Measurements from ENCODE around the gene ARID4B. TPM values are rescaled to one million over a fixed set of nuclear protein-coding genes. Genes with fewer than 3 reads are reported as not detected.

ARID4B gene
- total RNA-seq, 1 experiment from 2014 or later, result 34.0 TPM

DNA sequence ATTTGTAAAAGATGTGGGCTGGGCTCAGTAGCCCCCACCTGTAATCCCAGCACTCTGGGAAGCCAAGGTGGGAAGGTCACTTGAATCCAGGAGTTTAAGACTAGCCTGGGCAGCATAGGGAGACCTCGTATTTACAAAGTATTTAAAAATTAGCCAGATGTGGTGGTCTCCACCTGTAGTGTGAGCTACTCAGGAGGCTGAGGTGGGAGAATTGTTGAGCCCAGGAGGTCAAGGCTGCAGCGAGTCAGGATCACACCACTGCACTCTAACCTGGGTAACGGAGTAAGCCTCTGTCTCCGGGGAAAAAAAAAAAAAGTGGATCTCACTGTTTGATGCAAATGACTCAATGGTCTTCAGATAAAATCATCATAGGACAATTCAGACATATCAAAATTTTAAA lies 89.4 kb downstream of the ARID4B start:
- no peaks in the 10 kb centered on the region for H3K27me3 Mint-ChIP-seq (ENCODE audit: low read depth)
- H3K4ac ChIP-seq (ENCODE audit: low read depth, low read length), result no peak overlapping the region
- no peaks in the 10 kb centered on the region for H4K20me1 ChIP-seq (ENCODE audit: control insufficient read depth, insufficient read depth, insufficient read length)
- H4K5ac ChIP-seq (ENCODE audit: insufficient read length, low read depth, low read length), result no peak overlapping the region
- H3K4me1 ChIP-seq (ENCODE audit: insufficient read depth, low read length), result no peaks in the 10 kb centered on the region
- H3K79me2 ChIP-seq (ENCODE audit: insufficient read depth, low read length), result no peaks in the 10 kb centered on the region
- H4K91ac ChIP-seq (ENCODE audit: insufficient read length, low read depth, low read length), result no peak overlapping the region
- H3K4me3 Mint-ChIP-seq, result no peak overlapping the region
- no peaks in the 10 kb centered on the region for H3K9me3 Mint-ChIP-seq
- H2AFZ ChIP-seq (ENCODE audit: low read length), result no peak overlapping the region
- no peaks in the 10 kb centered on the region for H3K27me3 ChIP-seq (ENCODE audit: insufficient read depth, low read length)
- TF ChIP-seq, protein P1, sequence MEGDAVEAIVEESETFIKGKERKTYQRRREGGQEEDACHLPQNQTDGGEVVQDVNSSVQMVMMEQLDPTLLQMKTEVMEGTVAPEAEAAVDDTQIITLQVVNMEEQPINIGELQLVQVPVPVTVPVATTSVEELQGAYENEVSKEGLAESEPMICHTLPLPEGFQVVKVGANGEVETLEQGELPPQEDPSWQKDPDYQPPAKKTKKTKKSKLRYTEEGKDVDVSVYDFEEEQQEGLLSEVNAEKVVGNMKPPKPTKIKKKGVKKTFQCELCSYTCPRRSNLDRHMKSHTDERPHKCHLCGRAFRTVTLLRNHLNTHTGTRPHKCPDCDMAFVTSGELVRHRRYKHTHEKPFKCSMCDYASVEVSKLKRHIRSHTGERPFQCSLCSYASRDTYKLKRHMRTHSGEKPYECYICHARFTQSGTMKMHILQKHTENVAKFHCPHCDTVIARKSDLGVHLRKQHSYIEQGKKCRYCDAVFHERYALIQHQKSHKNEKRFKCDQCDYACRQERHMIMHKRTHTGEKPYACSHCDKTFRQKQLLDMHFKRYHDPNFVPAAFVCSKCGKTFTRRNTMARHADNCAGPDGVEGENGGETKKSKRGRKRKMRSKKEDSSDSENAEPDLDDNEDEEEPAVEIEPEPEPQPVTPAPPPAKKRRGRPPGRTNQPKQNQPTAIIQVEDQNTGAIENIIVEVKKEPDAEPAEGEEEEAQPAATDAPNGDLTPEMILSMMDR (conservative IDR thresholded peaks at IDR 0.05), result no peak
- no peak overlapping the region for H2BK5ac ChIP-seq (ENCODE audit: insufficient read length, low read length)
- no peak overlapping the region for H2BK15ac ChIP-seq (ENCODE audit: low read depth, low read length)
- H3K79me1 ChIP-seq (ENCODE audit: insufficient read depth, low read depth, low read length, poor library complexity, severe bottlenecking), result no peaks in the 10 kb centered on the region
- no peak overlapping the region for H3K9ac ChIP-seq (ENCODE audit: extremely low read depth, insufficient read length, low read length)
- peaks cover 5 to 52% (median 35%) of the 10 kb centered on the region in 3 experiments; a peak in 6 of 7 replicates for H3K36me3 Mint-ChIP-seq (ENCODE audit: insufficient read depth in 1 of 3, low read depth in 3 of 3)
- DNase-seq, result no peak
- WGBS (ENCODE audit: extremely low coverage, insufficient read length, low lambda C conversion rate), result no CpG with 5 or more reads among the region's 4 CpGs
- H2BK120ac ChIP-seq (ENCODE audit: low read depth, low read length, poor library complexity, severe bottlenecking), result no peak overlapping the region
- no peak overlapping the region for H3K14ac ChIP-seq (ENCODE audit: insufficient read depth, low read length)
- no peak overlapping the region for H2BK20ac ChIP-seq (ENCODE audit: low read depth, low read length, poor library complexity, severe bottlenecking)
- no peak overlapping the region for H3T11ph ChIP-seq (ENCODE audit: low read length)
- H3K56ac ChIP-seq (ENCODE audit: insufficient read length, low read depth, low read length), result no peak overlapping the region
- no peaks in the 10 kb centered on the region for H3K9me3 ChIP-seq (ENCODE audit: control insufficient read depth, low read depth, low read length)
- H3K27ac ChIP-seq (ENCODE audit: insufficient read length, low read depth, low read length), result no peak overlapping the region
- H2BK12ac ChIP-seq (ENCODE audit: insufficient read length, low read depth, low read length), result no peak overlapping the region
- no peak overlapping the region for H3K4me2 ChIP-seq (ENCODE audit: insufficient read depth, insufficient read length, low read length)
- no peaks in the 10 kb centered on the region for H3K23me2 ChIP-seq (ENCODE audit: insufficient read length, low read depth, low read length, poor library complexity, severe bottlenecking)
- peak overlapping the region in 2 of 3 experiments; percentile 60 to 75; a peak in 5 of 7 replicates for H3K27ac Mint-ChIP-seq
- H3K18ac ChIP-seq (ENCODE audit: insufficient read length, low read depth, low read length), result no peak overlapping the region
- no peak overlapping the region for H2AK5ac ChIP-seq (ENCODE audit: insufficient read length, low read length)
- peaks cover 0 to 5% of the 10 kb centered on the region in 2 experiments; a peak in 2 of 4 replicates for H3K4me1 Mint-ChIP-seq
- no peak overlapping the region for H4K8ac ChIP-seq (replicated peaks; ENCODE audit: insufficient read length, low read depth, low read length)
- no peak overlapping the region for H3K23ac ChIP-seq (ENCODE audit: insufficient read length, low read depth, low read length)

Measured in H9 (cell line).